Fibroblast of skin of left quadriceps (primary cell): ENCODE results near the gene KCNS1.
A peak's percentile ranks its signal among the peaks of the same experiment; 100 is the strongest.
"Not testable (repeated sequence)": the region's sequence is repeated elsewhere in the genome, so short reads cannot be mapped to it uniquely, and the experiment has no call there.

ENCODE experiments used
- DNase-seq, 2 experiments: peaks; one replicate each; pipeline ENCODE4 v3.0.0-alpha.2; 2013; ENCODE audit warnings: low read depth in 2 of 2

KCNS1 gene

DNA sequence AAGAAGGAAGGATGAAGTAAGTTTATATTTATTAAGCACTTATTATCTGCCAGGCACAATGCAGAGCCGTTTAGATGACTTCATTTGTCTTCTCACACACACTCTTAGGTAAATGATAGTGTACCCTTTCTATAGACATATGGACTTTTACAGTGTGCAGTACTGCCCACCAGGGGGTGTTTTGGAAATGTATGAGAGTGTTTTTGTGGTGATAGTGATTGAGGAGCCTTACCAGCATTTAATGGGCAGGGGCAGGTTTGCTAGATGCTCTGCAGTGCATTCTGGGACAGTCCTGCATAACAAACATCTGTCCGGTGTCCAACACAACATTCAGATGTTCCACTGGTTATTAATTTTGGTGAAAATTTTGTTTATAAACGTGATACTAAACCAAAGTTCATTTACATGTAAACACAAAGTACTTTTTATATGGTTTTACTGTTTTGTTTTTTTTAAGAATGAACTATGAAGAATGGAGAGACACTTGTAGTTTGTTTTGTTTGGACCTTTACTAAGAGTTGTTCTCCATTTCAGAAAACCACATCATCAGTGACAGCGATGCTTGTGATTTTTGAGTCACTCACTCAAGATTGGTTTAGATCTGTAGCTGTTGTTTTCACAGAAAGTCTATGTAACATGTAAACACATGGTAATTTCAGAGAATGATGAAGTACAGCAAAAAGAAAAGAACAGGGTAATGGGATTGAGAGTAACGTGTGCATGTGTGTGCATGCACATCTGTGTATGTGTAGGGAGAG lies 19.9 kb downstream of the KCNS1 start:
- no peak for DNase-seq

DNA sequence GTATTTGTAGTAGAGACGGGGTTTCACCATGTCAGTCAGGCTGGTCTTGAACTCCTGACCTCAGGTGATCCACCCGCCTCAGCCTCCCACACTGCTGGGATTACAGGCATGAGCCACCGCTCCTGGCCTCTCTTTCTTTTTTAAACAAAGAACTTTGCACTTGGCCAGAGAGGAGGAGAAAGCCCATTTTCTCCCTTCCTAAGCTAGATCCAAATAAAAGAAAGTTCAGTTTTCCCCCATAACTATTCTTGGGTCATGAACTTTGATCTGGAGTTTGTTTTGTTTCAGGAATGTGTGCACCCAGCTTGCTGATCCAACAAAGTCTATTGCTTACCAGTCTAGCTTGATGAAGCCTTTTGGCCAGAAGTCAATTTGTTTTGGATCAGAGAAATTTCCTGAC lies 23.4 kb downstream of the KCNS1 start:
- DNase-seq, result no peak

DNA sequence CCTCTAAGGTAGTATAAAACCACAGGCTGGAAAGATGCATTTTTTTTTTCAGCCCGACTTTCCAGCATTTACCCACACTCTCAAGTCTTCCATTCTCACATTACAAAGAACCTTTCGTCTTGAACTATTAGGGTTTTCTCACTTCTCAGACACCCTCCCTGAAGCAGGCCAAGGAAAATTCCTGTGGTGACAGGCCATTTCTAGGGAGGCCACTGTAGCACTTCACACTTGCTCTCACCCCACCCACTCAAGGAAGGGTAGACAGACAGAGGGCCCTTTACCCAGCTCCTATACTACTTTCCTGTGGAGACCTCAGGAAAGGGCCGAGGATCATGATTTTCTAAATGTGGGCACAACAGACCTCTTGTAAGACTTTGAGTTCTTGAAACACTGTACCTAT lies 27.7 kb downstream of the KCNS1 start:
- no peak for DNase-seq

DNA sequence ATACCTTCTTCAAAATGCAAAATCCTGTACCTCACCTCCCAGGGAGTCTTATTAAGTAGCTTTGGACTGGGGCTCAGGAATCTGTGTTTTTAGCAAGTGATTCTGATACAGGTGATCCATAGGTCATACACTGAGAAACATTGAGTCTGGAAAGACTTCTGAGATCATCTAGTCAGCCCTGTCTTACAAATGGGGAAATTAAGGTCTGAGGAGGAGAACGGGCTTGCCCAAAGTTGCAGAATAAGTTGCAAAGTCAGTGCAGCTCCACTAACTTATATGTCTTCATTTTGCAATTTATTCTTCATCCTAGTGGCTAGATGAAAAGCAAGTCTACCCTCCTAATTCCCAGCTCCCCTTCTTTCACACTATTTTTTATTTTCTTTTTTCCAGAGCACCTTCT lies 28.9 kb downstream of the KCNS1 start:
- DNase-seq, result no peak

DNA sequence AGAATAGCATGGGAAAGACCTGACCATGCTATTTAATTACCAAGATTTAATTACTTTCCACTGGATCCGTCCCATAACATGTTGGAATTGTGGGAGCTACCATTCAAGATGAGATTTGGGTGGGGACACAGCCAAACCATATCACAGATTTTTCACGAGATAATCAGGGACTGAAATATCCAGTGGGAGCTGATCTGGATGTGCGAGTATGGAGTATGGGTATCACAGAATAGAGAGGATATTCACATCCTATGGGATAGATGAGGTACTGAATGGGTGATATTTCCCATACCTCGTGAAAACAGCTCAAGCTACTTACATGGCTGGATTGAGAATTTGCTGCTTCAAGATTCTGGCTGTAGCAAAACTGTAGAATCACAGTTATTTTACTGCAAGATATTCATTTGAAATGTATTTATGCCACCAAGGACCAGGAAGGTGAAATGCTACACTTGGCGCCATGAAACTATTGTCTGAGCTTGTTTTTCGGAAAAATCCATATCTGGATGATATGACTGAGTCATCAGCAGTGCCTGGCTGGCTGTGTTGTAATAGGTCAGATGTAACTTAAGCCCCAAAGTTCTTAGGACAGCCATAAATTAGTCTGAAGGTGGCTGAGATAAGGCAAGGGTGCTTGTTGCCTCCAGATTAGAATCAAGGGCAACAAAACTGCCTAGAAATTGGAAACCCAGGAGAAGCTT lies 29.8 kb downstream of the KCNS1 start:
- no peak for DNase-seq

DNA sequence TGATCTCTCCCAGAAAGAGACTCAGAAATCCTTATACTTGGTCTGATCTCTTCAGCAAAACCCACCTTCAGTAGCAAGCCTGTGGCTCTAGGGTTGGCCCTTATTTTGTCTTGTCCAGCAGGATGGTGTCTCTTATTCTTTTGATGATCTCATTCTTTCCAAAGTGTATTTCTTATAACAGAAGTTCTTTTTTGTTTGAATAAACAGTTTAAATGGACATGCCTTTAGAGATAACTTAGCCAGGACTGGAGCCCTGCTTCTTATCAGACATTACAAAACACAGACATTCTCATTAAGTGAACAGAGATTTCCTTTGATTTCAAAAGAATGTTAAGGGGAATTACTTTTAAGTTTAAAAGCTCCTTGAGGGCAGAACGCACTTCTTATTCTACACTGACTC lies 31.7 kb downstream of the KCNS1 start:
- no peak for DNase-seq

DNA sequence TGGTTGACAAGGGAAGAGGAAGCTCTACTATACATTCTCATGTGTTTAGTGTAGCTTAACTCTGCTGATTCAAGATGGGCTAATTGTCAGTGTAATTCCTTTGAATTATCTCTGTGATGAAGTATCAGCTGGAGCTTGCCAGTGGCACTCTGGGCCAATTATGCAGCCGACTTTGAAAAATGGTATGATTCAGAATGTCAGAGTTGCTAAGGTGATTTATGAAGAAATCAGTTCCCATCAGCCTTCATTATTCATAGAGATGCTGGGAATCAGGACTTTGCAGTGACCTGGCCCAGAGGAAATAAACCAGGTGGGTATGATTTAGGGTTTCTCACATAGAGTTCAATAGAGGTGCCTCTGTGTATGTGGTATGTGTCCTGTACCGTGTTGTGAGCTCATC lies 33.4 kb downstream of the KCNS1 start:
- peak in 1 of 2 experiments; percentile 10 for DNase-seq

DNA sequence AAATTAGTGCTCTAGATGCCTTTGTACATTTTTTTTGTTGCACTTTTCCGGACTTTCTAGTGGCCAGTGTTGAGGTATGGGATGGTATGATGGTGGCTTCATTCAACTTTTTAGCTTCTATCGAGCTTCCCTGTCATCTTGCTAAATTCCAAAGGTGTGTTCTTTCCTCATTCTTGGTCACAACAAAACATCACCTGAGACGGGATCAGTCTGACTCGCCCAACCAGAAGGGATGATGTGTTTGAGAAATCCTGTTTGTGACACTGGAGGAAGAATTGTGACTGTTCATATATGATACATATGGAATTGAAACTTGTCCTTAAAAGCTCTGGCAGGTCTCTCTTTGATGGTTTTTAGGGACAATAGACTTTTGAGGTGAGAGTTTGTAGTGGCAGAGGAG lies 33.8 kb downstream of the KCNS1 start:
- DNase-seq, result no peak

DNA sequence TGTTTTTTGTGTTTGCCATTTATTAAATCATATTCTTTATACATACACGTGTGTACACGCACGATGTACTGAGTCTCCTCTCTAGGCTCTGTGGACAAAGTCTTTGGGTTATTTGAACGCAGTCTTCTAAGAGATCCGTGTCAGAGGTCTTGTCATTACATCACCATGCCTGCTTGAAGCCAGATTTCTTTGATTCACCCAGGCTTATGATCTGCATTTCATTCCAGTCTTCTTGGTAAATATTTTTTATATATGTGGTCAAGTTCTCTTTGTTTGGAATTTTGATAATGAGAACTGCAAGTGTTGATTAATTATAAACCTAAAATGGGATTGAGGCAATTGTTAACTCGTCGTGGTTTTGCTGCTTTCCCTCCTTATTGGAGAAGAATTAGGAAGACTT lies 34.6 kb downstream of the KCNS1 start:
- DNase-seq, result no peak

DNA sequence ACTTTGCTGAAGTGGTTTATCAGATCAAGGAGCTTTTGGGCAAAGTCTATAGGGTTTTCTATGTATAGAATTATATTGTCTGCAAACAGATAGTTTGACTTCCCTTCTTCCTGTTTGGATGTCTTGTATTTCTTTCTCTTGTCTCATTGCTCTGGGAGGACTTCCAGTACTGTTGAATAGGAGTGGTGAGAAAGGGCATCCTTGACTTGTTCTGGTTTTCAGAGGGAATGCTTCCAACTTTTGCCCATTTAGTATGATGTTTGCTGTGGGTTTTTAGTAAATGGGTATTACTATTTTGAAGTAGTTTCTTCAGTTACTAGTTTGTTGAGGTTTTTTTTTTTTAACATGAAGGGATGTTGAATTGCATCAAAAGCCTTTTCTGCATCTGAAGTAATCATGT lies 36.1 kb downstream of the KCNS1 start:
- DNase-seq, result no peak

DNA sequence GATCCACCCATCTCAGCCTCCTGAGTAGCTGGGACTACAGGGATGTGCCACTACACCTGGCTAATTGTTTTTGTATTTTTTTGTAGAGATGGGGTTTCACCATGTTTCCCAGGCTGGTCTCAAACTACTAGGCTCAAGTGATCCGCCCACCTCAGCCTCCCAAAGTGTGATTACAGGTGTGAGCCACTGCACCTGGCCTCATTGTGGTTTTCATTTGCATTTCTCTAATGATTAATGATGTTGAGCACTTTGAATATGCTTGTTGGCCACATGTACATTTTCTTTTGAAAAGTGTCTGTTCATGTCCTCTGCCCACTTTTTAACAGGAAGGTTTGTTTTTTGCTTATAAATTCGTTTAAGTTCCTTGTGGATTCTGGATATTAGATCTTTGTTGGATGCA lies 37.8 kb downstream of the KCNS1 start:
- not testable (repeated sequence) for DNase-seq

DNA sequence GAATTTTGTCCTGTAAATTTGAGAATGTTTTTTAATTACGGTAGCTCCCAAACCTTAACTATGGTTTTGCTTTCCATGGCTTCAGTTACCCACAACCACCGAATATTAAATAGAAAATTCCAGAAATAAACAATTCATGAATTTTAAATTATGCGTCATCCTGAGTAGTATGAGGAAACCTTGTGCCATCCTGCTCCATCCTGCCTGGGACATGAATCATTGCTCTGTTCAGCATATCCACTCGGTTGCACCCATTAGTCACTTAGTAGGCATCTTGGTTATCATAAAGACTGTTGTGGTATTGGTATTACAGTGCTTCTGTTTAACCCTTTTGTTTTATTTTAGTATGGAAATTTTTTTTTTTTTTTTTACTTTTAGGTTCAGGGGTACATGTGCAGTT lies 39.7 kb downstream of the KCNS1 start:
- no peak for DNase-seq

DNA sequence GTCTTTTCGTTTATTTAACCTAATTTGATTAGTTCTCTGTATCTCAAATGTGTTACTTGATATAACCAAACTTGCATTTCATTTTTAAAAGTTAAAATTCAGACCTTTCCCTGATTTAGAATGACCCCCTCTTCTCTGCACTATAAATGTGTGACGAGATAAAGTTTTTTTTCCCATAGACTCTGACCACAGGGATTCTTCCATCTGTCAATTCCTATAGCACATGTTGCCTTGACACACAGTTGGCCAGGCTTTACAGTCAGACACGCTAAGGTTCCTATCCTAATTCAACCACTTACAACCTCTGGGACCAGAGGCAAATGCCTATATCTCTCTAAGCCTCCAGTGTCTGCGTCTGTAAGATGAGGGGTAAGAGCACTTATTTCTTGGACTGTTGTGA lies 40.6 kb downstream of the KCNS1 start:
- DNase-seq, result no peak

DNA sequence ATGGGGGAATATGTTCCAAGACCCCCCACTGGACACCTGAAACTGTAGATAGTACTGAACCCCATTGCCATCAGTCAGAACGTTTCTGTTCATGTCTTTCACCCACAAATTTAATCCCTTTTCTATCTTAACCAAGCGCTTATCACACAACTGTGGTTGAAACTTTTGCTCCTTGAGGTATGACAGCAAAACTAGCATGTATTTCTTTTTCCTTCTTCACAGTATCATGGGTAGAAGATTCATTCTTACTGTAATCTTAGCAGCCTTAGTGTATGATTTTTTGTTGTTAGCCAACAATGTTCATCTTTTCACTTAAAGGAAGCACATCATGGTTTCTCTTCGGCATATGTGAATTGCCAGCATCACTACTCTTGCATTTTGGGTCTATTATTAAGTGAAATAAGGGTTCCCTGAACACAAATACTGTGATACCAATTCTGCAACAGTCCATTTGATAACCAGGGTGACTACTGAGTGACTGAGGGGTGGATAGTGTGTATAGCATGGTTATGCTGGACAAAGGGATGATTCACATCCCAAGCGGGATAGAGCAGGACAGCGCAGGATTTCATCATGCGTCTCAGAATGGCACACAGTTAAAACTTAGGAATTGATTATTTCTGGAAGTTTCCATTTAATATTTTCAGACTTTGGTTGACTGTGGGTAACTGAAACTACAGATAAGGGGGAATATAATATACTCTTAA lies 41.8 kb downstream of the KCNS1 start:
- no peak for DNase-seq

DNA sequence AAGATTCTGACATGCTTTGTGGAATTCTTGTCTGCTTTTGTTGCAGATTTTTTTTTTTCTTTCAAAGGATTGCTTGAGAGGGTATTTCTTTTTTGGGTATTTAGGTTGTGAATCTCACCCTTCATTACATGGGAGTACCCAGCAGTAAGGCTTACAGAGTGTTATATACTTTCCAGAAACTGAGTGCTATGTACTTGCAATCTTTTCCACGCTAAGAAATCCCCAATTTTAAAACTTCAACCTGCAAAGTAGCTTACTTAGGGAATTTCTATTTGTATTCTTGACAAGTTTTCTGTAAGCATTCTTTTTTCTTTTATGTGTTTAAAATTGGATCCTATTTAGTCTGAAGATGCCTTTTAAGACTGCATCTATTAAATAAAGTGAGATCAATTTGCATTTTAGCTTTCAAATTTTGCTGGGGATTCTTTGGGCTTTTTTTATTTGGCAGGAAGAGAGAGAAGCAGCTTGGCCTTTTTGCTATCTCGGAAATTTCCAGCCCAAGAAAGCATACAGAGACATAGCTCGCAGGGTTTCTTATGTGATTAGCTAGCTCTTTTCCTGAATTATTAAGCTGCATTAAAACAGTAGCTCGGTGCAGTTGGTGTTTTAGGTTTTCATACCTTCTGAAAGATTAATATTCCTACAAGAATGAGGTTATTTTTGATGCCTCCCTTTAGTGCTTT lies 42.6 kb downstream of the KCNS1 start:
- no peak for DNase-seq

DNA sequence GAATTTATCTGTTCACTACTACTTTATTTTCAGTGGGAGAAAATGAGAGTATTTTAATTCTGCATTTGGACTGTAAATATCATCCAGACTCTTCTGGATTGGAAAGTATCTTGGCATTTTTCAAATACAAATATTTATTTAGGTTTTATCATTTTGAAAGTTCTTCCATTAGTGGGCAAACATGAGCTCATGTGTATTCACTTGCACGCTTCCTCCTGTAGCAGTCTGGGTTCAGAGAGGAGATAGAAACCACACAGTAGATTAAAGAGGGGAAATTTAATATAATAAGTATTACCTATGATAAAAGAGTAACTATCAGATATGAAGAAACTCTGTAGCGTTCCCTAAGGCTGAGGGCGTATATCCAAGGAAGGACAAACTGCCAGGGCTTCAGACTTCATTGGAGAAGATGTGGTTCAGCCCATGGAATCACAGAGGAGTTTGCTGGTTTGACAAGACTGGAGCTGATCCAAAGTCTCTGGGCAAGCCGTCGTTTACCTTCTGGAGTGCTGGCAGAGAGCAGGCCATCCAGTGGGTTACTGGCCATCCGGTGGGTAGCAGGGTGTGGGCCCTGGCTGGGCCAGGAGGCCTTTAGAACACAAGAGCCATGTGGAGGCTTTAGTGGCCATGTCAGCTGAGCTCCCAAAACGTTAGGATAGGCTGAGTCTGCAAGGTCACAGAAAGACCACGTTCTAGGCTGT lies 44.3 kb downstream of the KCNS1 start:
- no peak for DNase-seq

DNA sequence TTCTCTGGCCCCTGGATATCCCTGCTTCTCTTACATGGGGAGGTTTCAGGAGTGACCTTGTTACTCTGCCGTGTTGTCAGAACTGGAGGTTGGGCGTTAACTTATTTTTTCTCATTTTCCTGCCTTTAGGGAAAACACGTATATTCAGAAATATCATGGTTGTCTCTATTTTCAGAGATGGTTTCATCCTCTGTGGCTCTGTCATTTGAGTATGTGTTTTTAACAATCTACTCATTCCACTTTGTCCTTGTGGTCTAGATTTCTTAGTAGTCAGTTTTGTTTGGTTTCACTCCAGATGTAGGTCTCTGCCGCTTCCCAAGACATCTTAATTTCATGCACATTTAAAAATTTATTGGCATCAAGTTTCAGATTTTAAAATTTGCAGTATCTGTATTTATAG lies 45.9 kb downstream of the KCNS1 start:
- no peak for DNase-seq

DNA sequence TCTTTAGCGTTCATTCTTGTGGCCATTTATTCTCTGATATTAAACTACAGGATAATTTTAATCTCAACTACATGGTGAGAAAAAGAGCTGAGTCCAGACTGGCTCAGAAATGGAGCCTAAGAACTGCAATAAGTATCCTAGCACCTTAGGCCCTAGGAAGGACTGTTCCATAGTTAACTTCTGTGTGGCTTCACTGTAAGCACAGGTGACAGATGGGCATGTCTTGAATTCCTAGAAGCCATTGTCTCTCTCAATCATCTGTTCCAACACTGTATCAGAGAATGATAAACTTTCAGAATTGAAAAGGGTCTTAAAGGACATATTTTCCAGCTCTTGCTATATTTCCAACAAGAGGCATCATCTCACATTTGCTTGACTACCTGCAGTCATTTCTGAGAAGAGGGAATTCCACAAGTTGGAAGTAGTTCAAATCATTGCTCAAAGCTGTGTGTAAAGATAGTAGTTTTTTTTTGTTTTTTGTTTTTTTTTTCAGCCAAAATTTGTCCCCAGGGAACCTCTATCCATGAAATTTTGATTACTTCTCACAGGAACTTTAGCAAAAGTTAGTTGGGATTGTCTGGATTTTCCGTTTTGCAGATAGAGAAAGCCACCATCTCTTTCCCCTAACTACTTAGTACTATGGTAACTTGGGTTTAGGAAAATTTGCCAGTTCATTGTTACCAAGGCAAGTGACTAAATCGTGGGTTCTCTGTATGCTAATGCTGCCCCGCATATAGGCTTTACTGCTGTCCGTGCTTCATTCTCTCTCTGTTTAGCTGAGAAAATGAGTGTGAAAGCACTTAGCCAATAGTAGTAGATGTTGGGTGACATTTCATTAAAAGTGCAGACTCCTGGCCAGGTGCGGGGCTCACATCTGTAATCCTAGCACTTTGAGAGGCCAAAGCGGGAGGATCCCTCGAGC lies 47.2 kb downstream of the KCNS1 start:
- DNase-seq, result no peak

DNA sequence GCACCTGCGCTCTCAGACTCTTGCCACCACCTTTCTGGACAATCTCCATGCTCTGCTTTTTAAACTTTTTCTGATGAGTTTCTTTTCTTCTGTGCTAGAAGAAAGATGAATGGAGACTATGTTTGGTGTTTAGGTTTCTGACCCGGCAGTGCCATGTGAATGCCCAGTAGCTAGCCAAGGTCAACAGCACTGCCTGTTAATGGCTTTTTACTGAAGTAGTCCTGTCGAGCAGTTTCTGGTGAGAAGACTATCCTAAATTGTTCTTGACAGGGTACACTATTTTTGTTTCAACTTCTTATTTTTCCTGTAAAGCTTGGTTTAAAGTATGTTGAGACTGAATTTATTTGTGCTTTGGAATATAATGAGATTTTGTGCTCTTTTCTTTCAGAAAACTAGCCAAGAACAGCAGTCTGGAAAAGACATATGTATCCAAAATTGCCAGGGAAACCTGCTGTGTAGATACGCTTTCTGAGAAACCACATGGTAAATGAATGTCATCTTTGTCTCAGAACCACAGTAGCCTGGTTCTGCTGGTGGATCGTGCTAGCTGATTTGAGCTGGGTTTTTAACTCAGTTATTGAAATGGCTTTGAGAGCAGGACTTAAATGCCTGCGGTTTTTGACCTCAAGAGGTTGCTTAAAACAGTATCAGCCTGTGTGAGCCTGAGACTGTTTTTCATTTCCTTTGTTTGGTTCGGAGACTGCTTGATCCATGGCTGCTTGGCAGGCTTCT lies 48.1 kb downstream of the KCNS1 start:
- DNase-seq, result peak; percentile 58 to 63
